Stimulated activated CD4-positive, alpha-beta T cell treated with anti-CD3 and anti-CD28 coated beads, Interleukin-12 subunit alpha, Interleukin-12 subunit beta, amount 100 ng/mL, for 24 hours (primary cell): ENCODE data around the gene FAM168B.

Experiments
- DNase-seq, 2 experiments: peaks; one replicate each; pipeline ENCODE4 v3.0.0-alpha.2; 2020; ENCODE audit warnings: low read depth in 2 of 2

The FAM168B gene

GRCh38 chr2:131039908-131040660 is 53.2 kb downstream of the FAM168B start:
- no peak for DNase-seq

- no peak for DNase-seq
Measured at GRCh38 chr2:131039535-131039907, 53.7 kb downstream of the FAM168B start.

- no peak for DNase-seq
Measured at GRCh38 chr2:131039101-131039440, 54.2 kb downstream of the FAM168B start.

GRCh38 chr2:131038258-131039100 is 54.8 kb downstream of the FAM168B start:
- DNase-seq, result no peak

GRCh38 chr2:131037398-131038257 is 55.6 kb downstream of the FAM168B start:
- no peak for DNase-seq

GRCh38 chr2:131036696-131037397 is 56.4 kb downstream of the FAM168B start:
- no peak for DNase-seq

- DNase-seq, result no peak
Measured at GRCh38 chr2:131036269-131036668, 57.0 kb downstream of the FAM168B start.

- no peak for DNase-seq
Measured at GRCh38 chr2:131035826-131036231, 57.4 kb downstream of the FAM168B start.

GRCh38 chr2:131035112-131035825 is 58.0 kb downstream of the FAM168B start:
- DNase-seq, result no peak

GRCh38 chr2:131034122-131035051 is 58.9 kb downstream of the FAM168B start:
- no peak for DNase-seq

- no peak for DNase-seq
Measured at GRCh38 chr2:131033786-131034121, 59.5 kb downstream of the FAM168B start.

GRCh38 chr2:131032393-131032836 is 60.8 kb downstream of the FAM168B start:
- no peak for DNase-seq

GRCh38 chr2:131031875-131032274 is 61.4 kb downstream of the FAM168B start:
- DNase-seq, result no peak

- no peak for DNase-seq
Measured at GRCh38 chr2:131031431-131031841, 61.8 kb downstream of the FAM168B start.

- no peak for DNase-seq
Measured at GRCh38 chr2:131030478-131030971, 62.7 kb downstream of the FAM168B start.

- no peak for DNase-seq
Measured at GRCh38 chr2:131029812-131030211, 63.4 kb downstream of the FAM168B start.

GRCh38 chr2:131027566-131028528 is 65.4 kb downstream of the FAM168B start:
- DNase-seq, result no peak

GRCh38 chr2:131026919-131027318 is 66.3 kb downstream of the FAM168B start:
- DNase-seq, result no peak
